Body of pancreas (tissue), 4 donors: ENCODE results near the gene FBXL20. TPM values are rescaled to one million over a fixed set of nuclear protein-coding genes. Genes with fewer than 3 reads are reported as not detected.
A peak's percentile ranks its signal among the peaks of the same experiment; 100 is the strongest.

Source experiments
- ATAC-seq: fragments of 150-250 bp; one replicate; pipeline ENCODE4 v1.9.1; 2016
- DNase-seq, 4 donors: peaks; one replicate each; pipeline ENCODE4 v3.0.0-alpha.2; 2019
- H3K27ac ChIP-seq, 4 donors: fragments of 200-600 bp; sonication (generic); 1 replicate in 3 of 4; 2 replicates in 1 of 4; pipeline versions ENCODE4 v1.5.1 to v1.6.1; 2016 to 2019; ENCODE audit warnings: mild to moderate bottlenecking in 1 of 4, mixed read lengths in 1 of 4, moderate library complexity in 1 of 4
- H3K27me3 ChIP-seq, 2 donors: fragments of 200-600 bp; sonication (generic); one replicate each; pipeline ENCODE4 v1.6.0; 2016; ENCODE audit warnings: mild to moderate bottlenecking in 1 of 2
- H3K36me3 ChIP-seq, 2 donors: fragments of 200-600 bp; sonication (generic); replicated peaks in 1 of 2; 2 replicates each; pipeline ENCODE4 v1.5.1; 2016; ENCODE audit warnings: low read depth in 2 of 2; ENCODE audit not compliant: insufficient read depth in 1 of 2
- H3K4me1 ChIP-seq: fragments of 200-600 bp; sonication (generic); one replicate; pipeline ENCODE4 v1.6.0; 2016
- H3K4me3 ChIP-seq, 2 donors: fragments of 200-600 bp; sonication (generic); 1 replicate in 1 of 2; 2 replicates in 1 of 2; pipeline ENCODE4 v1.5.1; 2016 to 2019
- H3K9me3 ChIP-seq, 3 donors: fragments of 200-600 bp; sonication (generic); 1 replicate in 2 of 3; 2 replicates in 1 of 3; pipeline ENCODE4 v1.5.1; 2016
- CTCF ChIP-seq, 7 experiments: fragments of 450-650 bp in 4 of 7; fragments of 200-600 bp in 3 of 7; sonication (generic) in 3 of 7; IDR thresholded peaks; one replicate each; pipeline ENCODE4 v1.5.1; 2016 to 2019; ENCODE audit warnings: antibody characterized with exemption in 7 of 7
- POLR2A ChIP-seq, 3 donors: fragments of 450-650 bp; IDR thresholded peaks; one replicate each; pipeline ENCODE4 v1.6.1; 2016; ENCODE audit warnings: antibody characterized with exemption in 3 of 3, mild to moderate bottlenecking in 2 of 3
- WGBS, 2 donors: methylation state at CpG; one replicate each; pipeline ENCODE4 v1.1.5; 2017; 5-methylcytosine and 5-hydroxymethylcytosine counted together
- intact Hi-C: fragments of 100-400 bp; cut with DNase I; formaldehyde crosslinking; loops from one replicate; pipeline ENCODE4 v1.15.1; 2023
- total RNA-seq, 2 donors: library from RNA; depleted of rRNA; stranded (reverse); fragments of >200 nt; gene quantifications; one replicate each; pipeline ENCODE4 v1.1.0, GENCODE V29; 2016

FBXL20 gene
- 10 to 100 TPM in 1 of 2 donors, 1 to 10 TPM in 1; 6.7 to 11.9 TPM for total RNA-seq

GRCh38 chr17:39401412-39402243, at the start of gene FBXL20:
Gene FBXL20, minus strand, starts transcription at chr17:39401626. Its CDS starts 224 bp downstream, at chr17:39401402.
- peak; percentile 92 to 96 (median 94) for DNase-seq
- H3K4me1 ChIP-seq, result peaks cover 27% of the 10 kb centered on the region
- ATAC-seq, result peak; percentile 91
- peak in 2 of 7 experiments; percentile 4 to 5 for TF ChIP-seq CTCF (IDR thresholded peaks at IDR 0.05)
- peak; percentile 65 to 92 (median 90) for TF ChIP-seq POLR2A (IDR thresholded peaks at IDR 0.05)
- no peaks in the 10 kb centered on the region for H3K36me3 ChIP-seq
- 0% methylated on average over 7 to 77 of the region's 86 CpGs for WGBS, 2 donors
- no peaks in the 10 kb centered on the region for H3K9me3 ChIP-seq
- no peaks in the 10 kb centered on the region for H3K27me3 ChIP-seq
- peak within 1 kb of the TSS; percentile 74 to 92 (median 82) for H3K27ac ChIP-seq
- H3K4me3 ChIP-seq, result peak within 1 kb of the TSS; percentile 82 to 94
- intact Hi-C loops, result no loop called here

GRCh38 chr17:39450847-39451581, 49.6 kb upstream of the FBXL20 start, which contains the start of gene MED1:
Gene MED1, minus strand, starts transcription at chr17:39451263. Its CDS starts 201 bp downstream, at chr17:39451062.
- H3K4me3 ChIP-seq, result peak within 1 kb of the TSS; percentile 72 to 77
- H3K36me3 ChIP-seq, result peaks cover under 1 to 3% of the 10 kb centered on the region in 2 donors
- WGBS, 2 donors, result 0% methylated on average over 21 to 37 of the region's 37 CpGs
- H3K27me3 ChIP-seq, result no peaks in the 10 kb centered on the region
- TF ChIP-seq POLR2A (IDR thresholded peaks at IDR 0.05), result peak in 2 of 3 donors; percentile 78 to 82
- TF ChIP-seq CTCF (IDR thresholded peaks at IDR 0.05), result no peak
- H3K4me1 ChIP-seq, result peaks cover 17% of the 10 kb centered on the region
- DNase-seq (peak; percentile 94 to 98 (median 96)), ATAC-seq (peak; percentile 99)
- no peaks in the 10 kb centered on the region for H3K9me3 ChIP-seq
- intact Hi-C loops, result no loop called here
- H3K27ac ChIP-seq, result peak within 1 kb of the TSS; percentile 42 to 82 (median 76)

GRCh38 chr17:39450051-39450450, 48.6 kb upstream of the FBXL20 start:
- intact Hi-C loops, result no loop called here
- WGBS, 2 donors, result 77 to 82% methylated on average over 13 of the region's 13 CpGs
- H3K4me1 ChIP-seq, result peaks cover 17% of the 10 kb centered on the region
- TF ChIP-seq CTCF (IDR thresholded peaks at IDR 0.05), result no peak
- no peak for TF ChIP-seq POLR2A (IDR thresholded peaks at IDR 0.05)
- no peaks in the 10 kb centered on the region for H3K27me3 ChIP-seq
- H3K4me3 ChIP-seq, result no peak overlapping the region
- peaks cover 3 to 9% of the 10 kb centered on the region in 2 donors for H3K36me3 ChIP-seq
- ATAC-seq (no peak), DNase-seq (no peak)
- no peak overlapping the region for H3K27ac ChIP-seq
- no peaks in the 10 kb centered on the region for H3K9me3 ChIP-seq

- Histone ChIP-seq H3K36me3 (peaks cover 8 to 14% of the 10 kb centered on the region in 2 donors), H3K4me3 (no peak overlapping the region), H3K4me1 (peaks cover 17% of the 10 kb centered on the region), H3K9me3 (no peaks in the 10 kb centered on the region), H3K27me3 (no peaks in the 10 kb centered on the region), H3K27ac (no peak overlapping the region)
- TF ChIP-seq CTCF (IDR thresholded peaks at IDR 0.05) (no peak), POLR2A (IDR thresholded peaks at IDR 0.05) (no peak)
- 82 to 85% methylated on average over 5 of the region's 5 CpGs for WGBS, 2 donors
- no peak for DNase-seq
- no peak for ATAC-seq
- intact Hi-C loops, result no loop called here
Measured at GRCh38 chr17:39447561-39447960, 46.1 kb upstream of the FBXL20 start.
